ENCODE results near the gene GOLM1.

DNA sequence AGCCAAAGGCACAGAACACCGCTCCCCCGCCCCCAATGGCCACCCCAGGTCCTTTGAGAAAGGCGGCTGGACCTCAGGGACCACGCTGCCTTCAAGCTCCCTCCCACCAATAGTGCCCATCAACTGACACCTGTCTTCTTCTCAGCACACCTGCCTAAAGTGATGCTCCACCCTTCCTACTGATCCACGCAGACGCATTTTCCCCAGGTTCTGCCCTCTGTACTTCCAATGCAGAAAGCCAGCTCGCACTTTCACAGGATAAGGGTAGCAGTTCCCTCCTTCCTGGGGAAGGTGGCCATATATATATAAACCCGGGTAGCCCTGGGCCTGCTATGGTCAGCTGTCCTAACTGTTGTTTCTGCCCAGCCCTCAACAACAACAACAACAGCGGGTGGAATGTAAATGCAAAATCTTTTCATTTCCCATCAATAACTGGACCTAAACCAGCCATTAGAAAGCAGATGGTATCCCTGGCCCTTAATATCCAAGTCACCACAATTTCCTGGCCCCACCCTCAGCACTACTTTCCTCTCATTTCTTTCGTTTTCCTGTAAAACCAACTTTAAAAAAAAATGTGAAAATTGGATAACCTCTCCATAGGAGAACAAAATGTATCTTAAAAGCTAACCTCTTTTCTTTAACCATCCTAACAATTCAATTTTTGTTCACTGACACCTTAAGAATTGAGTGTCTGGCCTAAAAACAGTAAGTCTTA lies 1.7 kb downstream of the GOLM1 start:
- TF ChIP-seq CTCF (IDR thresholded peaks at IDR 0.05) (no peak), POLR2A (IDR thresholded peaks at IDR 0.05) (no peak)
